Calu3 (cell line): ENCODE data around the gene COPS9. TPM values are rescaled to one million over a fixed set of nuclear protein-coding genes. Genes with fewer than 3 reads are reported as not detected.

Source experiments
- BruUV-seq: library from RNA; stranded (reverse); fragments of 400-500 nt; replicated peaks from 2 replicates; lab custom pipeline; 2021; lab: Mats Ljungman, UMichigan
- CTCF ChIA-PET: fragments of 300-600 bp; sonication (Branson Sonifier 250); formaldehyde crosslinking; loops from one replicate; lab custom pipeline; 2022; ENCODE audit warnings: antibody characterized with exemption; lab: Charles Lee
- DNase-seq: peaks from one replicate; pipeline ENCODE4 v3.0.0; 2022
- H3K27ac Mint-ChIP-seq: one replicate; pipeline ENCODE4 v1.8.0; 2022; ENCODE audit warnings: mixed read lengths; ENCODE audit not compliant: unreplicated experiment
- H3K27me3 Mint-ChIP-seq: one replicate; pipeline ENCODE4 v1.8.0; 2022; ENCODE audit warnings: mixed read lengths; ENCODE audit not compliant: unreplicated experiment
- H3K36me3 Mint-ChIP-seq: one replicate; pipeline ENCODE4 v1.8.0; 2022; ENCODE audit warnings: mild to moderate bottlenecking, moderate library complexity, mixed read lengths; ENCODE audit not compliant: insufficient read depth, unreplicated experiment
- H3K4me1 Mint-ChIP-seq: one replicate; pipeline ENCODE4 v1.8.0; 2022; ENCODE audit warnings: mild to moderate bottlenecking, low read depth, mixed read lengths; ENCODE audit not compliant: unreplicated experiment
- H3K4me3 Mint-ChIP-seq: one replicate; pipeline ENCODE4 v1.8.0; 2022; ENCODE audit warnings: mild to moderate bottlenecking, low read depth, moderate library complexity, mixed read lengths; ENCODE audit not compliant: unreplicated experiment
- H3K9me3 Mint-ChIP-seq: one replicate; pipeline ENCODE4 v1.8.0; 2022; ENCODE audit warnings: low read depth, mixed read lengths; ENCODE audit not compliant: unreplicated experiment
- CTCF ChIP-seq: fragments of 200-600 bp; IDR thresholded peaks from one replicate; pipeline ENCODE4 v1.8.0; 2022; ENCODE audit warnings: antibody characterized with exemption; ENCODE audit not compliant: unreplicated experiment
- intact Hi-C: fragments of 100-400 bp; cut with micrococcal nuclease; formaldehyde crosslinking; loops from one replicate; pipeline ENCODE4 v1.10.0; 2022; ENCODE audit not compliant: unreplicated experiment
- total RNA-seq: library from RNA; stranded (reverse); gene quantifications from 2 replicates; pipeline ENCODE4 v1.2.3, GENCODE V29; 2022

Gene COPS9
- total RNA-seq, 1 experiment from 2014 or later: 106 TPM

- TF ChIP-seq CTCF: no peak
- Mint-ChIP-seq H3K4me3 (no peak overlapping the region), H3K27ac (peak overlapping the region; percentile 24), H3K9me3 (no peaks in the 10 kb centered on the region), H3K36me3 (peaks cover 4% of the 10 kb centered on the region), H3K27me3 (peaks cover 89% of the 10 kb centered on the region), H3K4me1 (no peaks in the 10 kb centered on the region)
- CTCF ChIA-PET: no interaction called here
- intact Hi-C loops: no loop called here
- BruUV-seq: no TSS peak
- DNase-seq: no peak
Observed at GRCh38 chr2:240165034-240165433, 28.9 kb upstream of the COPS9 start.

- CTCF ChIA-PET: no interaction called here
- Mint-ChIP-seq H3K27ac (no peak overlapping the region), H3K4me3 (no peak overlapping the region), H3K9me3 (no peaks in the 10 kb centered on the region), H3K4me1 (no peaks in the 10 kb centered on the region), H3K36me3 (peaks cover 4% of the 10 kb centered on the region), H3K27me3 (peaks cover 89% of the 10 kb centered on the region)
- no TSS peak for BruUV-seq
- intact Hi-C loops: no loop called here
- no peak for DNase-seq
- no peak for TF ChIP-seq CTCF
Observed at GRCh38 chr2:240164586-240164985, 28.5 kb upstream of the COPS9 start.

- peaks cover 85% of the 10 kb centered on the region for H3K27me3 Mint-ChIP-seq
- intact Hi-C loops: no loop called here
- H3K4me1 Mint-ChIP-seq: no peaks in the 10 kb centered on the region
- no peak overlapping the region for H3K4me3 Mint-ChIP-seq
- peaks cover 4% of the 10 kb centered on the region for H3K36me3 Mint-ChIP-seq
- no TSS peak for BruUV-seq
- no peak overlapping the region for H3K27ac Mint-ChIP-seq
- CTCF ChIA-PET: no interaction called here
- no peak for TF ChIP-seq CTCF
- no peaks in the 10 kb centered on the region for H3K9me3 Mint-ChIP-seq
- no peak for DNase-seq
Observed at GRCh38 chr2:240163844-240164574, 27.9 kb upstream of the COPS9 start.

GRCh38 chr2:240162939-240163714, 27.0 kb upstream of the COPS9 start:
- Mint-ChIP-seq H3K4me1 (no peaks in the 10 kb centered on the region), H3K27me3 (peaks cover 83% of the 10 kb centered on the region), H3K4me3 (no peak overlapping the region), H3K9me3 (no peaks in the 10 kb centered on the region), H3K36me3 (peaks cover 4% of the 10 kb centered on the region), H3K27ac (no peak overlapping the region)
- CTCF ChIA-PET: interaction anchor here (0.6 kb wide), 1 partner anchor 179 kb away, joined by 3 read pairs; no protein-coding TSS in a partner anchor
- TF ChIP-seq CTCF: no peak
- no peak for DNase-seq
- intact Hi-C loops: no loop called here
- BruUV-seq: no TSS peak
